Measurements from ENCODE around the gene ILDR1. TPM values are rescaled to one million over a fixed set of nuclear protein-coding genes. Genes with fewer than 3 reads are reported as not detected.

Gene ILDR1

Small RNA genes within 50 kb of the gene (small RNA-seq; reads per million reads assigned to genes)
- gene RF00019 (ENCODE audit: insufficient read depth) = not detected

All from mesendoderm (in vitro differentiated cells).